ENCODE results near the gene DNMT3L. TPM values are rescaled to one million over a fixed set of nuclear protein-coding genes. Genes with fewer than 3 reads are reported as not detected.

The DNMT3L gene
- total RNA-seq, 2 experiments from 2014 or later: not detected

DNA sequence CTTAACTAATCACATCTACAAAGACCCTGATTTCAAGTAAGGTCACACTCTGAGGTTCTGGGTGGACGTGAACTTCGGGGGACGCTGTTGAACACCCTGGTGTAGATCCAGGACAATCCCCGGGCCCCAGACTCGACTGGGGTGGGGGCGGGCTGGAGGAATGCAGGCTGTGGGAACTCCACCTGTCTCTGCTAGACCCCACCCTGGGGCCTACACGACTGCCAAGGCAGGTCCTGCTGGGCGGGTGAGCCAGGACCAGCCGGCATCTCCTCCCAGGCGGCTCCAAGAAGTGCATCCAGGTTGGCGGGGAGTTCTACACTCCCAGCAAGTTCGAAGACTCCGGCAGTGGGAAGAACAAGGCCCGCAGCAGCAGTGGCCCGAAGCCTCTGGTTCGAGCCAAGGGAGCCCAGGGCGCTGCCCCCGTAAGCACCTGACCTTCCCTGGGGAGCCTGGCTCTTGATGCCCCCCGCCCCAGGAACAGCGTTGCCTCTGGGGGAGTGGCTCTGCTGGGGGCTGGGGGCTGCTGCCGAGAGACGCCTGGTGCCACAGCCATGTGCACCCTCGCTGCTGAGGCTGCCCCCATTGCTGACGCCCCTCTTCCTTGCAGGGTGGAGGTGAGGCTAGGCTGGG is 27.8 kb upstream of the DNMT3L start:
- H4K20me1 ChIP-seq (ENCODE audit: insufficient read depth, low read length): no peaks in the 10 kb centered on the region
- DNase-seq (ENCODE audit: low spot score): no peak
- no peaks in the 10 kb centered on the region for H3K9me2 ChIP-seq (ENCODE audit: insufficient read depth, low read length)
- no peaks in the 10 kb centered on the region for H3K79me2 ChIP-seq (ENCODE audit: insufficient read depth, low read depth, low read length)
- H2AFZ ChIP-seq (ENCODE audit: low read length): no peak overlapping the region
- H3K4me2 ChIP-seq (ENCODE audit: low read length): no peak overlapping the region
- no peak for TF ChIP-seq EZH2phosphoT487 (IDR thresholded peaks at IDR 0.05; ENCODE audit: borderline replicate concordance, low read depth, low read length)
- TF ChIP-seq, protein P1, sequence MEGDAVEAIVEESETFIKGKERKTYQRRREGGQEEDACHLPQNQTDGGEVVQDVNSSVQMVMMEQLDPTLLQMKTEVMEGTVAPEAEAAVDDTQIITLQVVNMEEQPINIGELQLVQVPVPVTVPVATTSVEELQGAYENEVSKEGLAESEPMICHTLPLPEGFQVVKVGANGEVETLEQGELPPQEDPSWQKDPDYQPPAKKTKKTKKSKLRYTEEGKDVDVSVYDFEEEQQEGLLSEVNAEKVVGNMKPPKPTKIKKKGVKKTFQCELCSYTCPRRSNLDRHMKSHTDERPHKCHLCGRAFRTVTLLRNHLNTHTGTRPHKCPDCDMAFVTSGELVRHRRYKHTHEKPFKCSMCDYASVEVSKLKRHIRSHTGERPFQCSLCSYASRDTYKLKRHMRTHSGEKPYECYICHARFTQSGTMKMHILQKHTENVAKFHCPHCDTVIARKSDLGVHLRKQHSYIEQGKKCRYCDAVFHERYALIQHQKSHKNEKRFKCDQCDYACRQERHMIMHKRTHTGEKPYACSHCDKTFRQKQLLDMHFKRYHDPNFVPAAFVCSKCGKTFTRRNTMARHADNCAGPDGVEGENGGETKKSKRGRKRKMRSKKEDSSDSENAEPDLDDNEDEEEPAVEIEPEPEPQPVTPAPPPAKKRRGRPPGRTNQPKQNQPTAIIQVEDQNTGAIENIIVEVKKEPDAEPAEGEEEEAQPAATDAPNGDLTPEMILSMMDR (conservative IDR thresholded peaks at IDR 0.05; ENCODE audit: low read length): no peak
- H3K9me3 ChIP-seq (ENCODE audit: low read length): no peaks in the 10 kb centered on the region
- H3K27ac ChIP-seq (ENCODE audit: low read depth, low read length, poor library complexity, severe bottlenecking): no peak overlapping the region
- H3K4me3 ChIP-seq (ENCODE audit: low read depth, low read length, poor library complexity, severe bottlenecking): no peak overlapping the region
- CTCF ChIA-PET (ENCODE audit: unreplicated experiment): no interaction called here
- peaks cover 2% of the 10 kb centered on the region for H3K4me1 ChIP-seq (ENCODE audit: insufficient read depth, low read length, poor library complexity, severe bottlenecking)
- intact Hi-C loops (cut with micrococcal nuclease; ENCODE audit: unreplicated experiment): no loop called here
- H3K36me3 ChIP-seq (ENCODE audit: insufficient read depth, low read length): no peaks in the 10 kb centered on the region
- POLR2A ChIA-PET: no interaction called here
- no TSS peak for BruUV-seq (replicated peaks)

DNA sequence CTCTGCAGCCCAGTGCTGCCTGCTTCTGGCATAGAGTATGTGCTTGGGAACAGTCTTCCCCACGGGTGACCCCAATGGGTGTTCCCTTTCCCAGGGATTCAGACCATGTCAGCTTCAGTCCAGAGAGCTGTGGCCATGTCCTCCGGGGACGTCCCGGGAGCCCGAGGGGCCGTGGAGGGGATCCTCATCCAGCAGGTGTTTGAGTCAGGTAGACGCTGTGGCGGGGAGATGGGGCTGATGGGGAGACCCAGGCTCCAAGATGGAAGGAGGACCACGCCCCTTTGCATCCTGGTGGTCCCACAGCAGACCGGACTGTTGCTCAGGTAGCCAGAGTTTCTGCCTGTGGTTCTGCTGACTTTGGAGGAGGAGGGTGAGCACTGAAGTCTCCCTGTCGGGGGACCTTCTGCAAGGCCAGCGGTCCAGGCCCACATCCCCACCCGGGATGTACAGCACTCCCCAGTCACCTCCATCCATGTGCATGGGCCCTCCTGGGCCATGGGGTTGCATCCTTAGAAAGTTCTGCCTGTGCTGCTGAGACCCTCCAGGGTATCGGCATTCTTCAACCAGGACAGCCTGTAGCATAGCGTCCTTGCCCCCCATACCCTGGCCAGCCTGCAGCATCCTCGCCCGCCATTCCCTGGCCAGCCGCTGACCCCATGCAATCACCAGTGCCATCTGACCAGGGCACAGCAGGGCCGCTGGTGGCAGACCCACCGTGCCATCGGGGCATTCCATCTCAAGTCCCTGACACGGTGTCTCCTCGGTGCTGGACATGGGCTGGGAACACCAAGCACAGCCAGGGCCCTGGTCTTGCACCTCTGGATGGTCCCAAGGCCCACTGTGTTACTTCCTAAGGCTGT is 26.8 kb upstream of the DNMT3L start:
- no peak overlapping the region for H3K4me3 ChIP-seq (ENCODE audit: low read depth, low read length, poor library complexity, severe bottlenecking)
- H3K4me2 ChIP-seq (ENCODE audit: low read length): no peak overlapping the region
- ChIA-PET CTCF (ENCODE audit: unreplicated experiment) (no interaction called here), POLR2A (no interaction called here)
- H4K20me1 ChIP-seq (ENCODE audit: insufficient read depth, low read length): no peaks in the 10 kb centered on the region
- no peaks in the 10 kb centered on the region for H3K36me3 ChIP-seq (ENCODE audit: insufficient read depth, low read length)
- H2AFZ ChIP-seq (ENCODE audit: low read length): no peak overlapping the region
- no peaks in the 10 kb centered on the region for H3K79me2 ChIP-seq (ENCODE audit: insufficient read depth, low read depth, low read length)
- H3K9me2 ChIP-seq (ENCODE audit: insufficient read depth, low read length): no peaks in the 10 kb centered on the region
- H3K27ac ChIP-seq (ENCODE audit: low read depth, low read length, poor library complexity, severe bottlenecking): no peak overlapping the region
- no peaks in the 10 kb centered on the region for H3K4me1 ChIP-seq (ENCODE audit: insufficient read depth, low read length, poor library complexity, severe bottlenecking)
- no TSS peak for BruUV-seq (replicated peaks)
- DNase-seq (ENCODE audit: low spot score): no peak
- H3K9me3 ChIP-seq (ENCODE audit: low read length): no peaks in the 10 kb centered on the region
- TF ChIP-seq, protein P1 (conservative IDR thresholded peaks at IDR 0.05; ENCODE audit: low read length): no peak
- no peak for TF ChIP-seq EZH2phosphoT487 (IDR thresholded peaks at IDR 0.05; ENCODE audit: borderline replicate concordance, low read depth, low read length)
- intact Hi-C loops (cut with micrococcal nuclease; ENCODE audit: unreplicated experiment): no loop called here
